Neutrophil (primary cell): ENCODE results near the gene ARHGAP44.
"Not testable (repeated sequence)": the region's sequence is repeated elsewhere in the genome, so short reads cannot be mapped to it uniquely, and the experiment has no call there.

Experiments
- H3K27ac ChIP-seq: fragments of 200-600 bp; sonication (generic); 2 replicates; pipeline ENCODE4 v1.5.1; 2016; ENCODE audit warnings: mild to moderate bottlenecking, moderate library complexity
- H3K27me3 ChIP-seq: fragments of 200-600 bp; sonication (generic); 2 replicates; pipeline ENCODE4 v1.6.0; 2016; ENCODE audit warnings: mild to moderate bottlenecking
- H3K36me3 ChIP-seq: fragments of 200-600 bp; sonication (generic); 2 replicates; pipeline ENCODE4 v1.5.1; 2017
- H3K4me1 ChIP-seq, 2 experiments: fragments of 200-600 bp in 1 of 2; sonication (generic) in 1 of 2; 1 replicate in 1 of 2; 2 replicates in 1 of 2; pipeline versions ENCODE4 v1.5.1 to v1.6.1; 2013 to 2016; ENCODE audit warnings: low read depth in 1 of 2, low read length in 1 of 2, mild to moderate bottlenecking in 1 of 2, moderate library complexity in 1 of 2; ENCODE audit not compliant: control insufficient read depth in 1 of 2, insufficient read depth in 1 of 2
- H3K4me3 ChIP-seq, 2 experiments: fragments of 200-600 bp in 1 of 2; sonication (generic) in 1 of 2; 1 replicate in 1 of 2; 2 replicates in 1 of 2; pipeline ENCODE4 v1.5.1; 2013 to 2016; ENCODE audit warnings: low read depth in 1 of 2, low read length in 1 of 2, mild to moderate bottlenecking in 1 of 2, moderate library complexity in 1 of 2
- H3K9me3 ChIP-seq: fragments of 200-600 bp; sonication (generic); 2 replicates; pipeline ENCODE4 v1.5.1; 2016
- CTCF ChIP-seq: fragments of 200-600 bp; sonication (generic); IDR thresholded peaks from 2 replicates; pipeline ENCODE4 v1.5.1; 2016; ENCODE audit warnings: antibody characterized with exemption

The ARHGAP44 gene

GRCh38 chr17:12859520-12859919 lies 70.2 kb downstream of the ARHGAP44 start:
- no peak for TF ChIP-seq CTCF

GRCh38 chr17:12865769-12866168 lies 76.5 kb downstream of the ARHGAP44 start:
- Histone ChIP-seq H3K27me3 (no peaks in the 10 kb centered on the region), H3K36me3 (no peaks in the 10 kb centered on the region), H3K9me3 (peaks cover 5% of the 10 kb centered on the region), H3K4me1 (no peaks in the 10 kb centered on the region), H3K27ac (no peak overlapping the region), H3K4me3 (no peak overlapping the region)
- no peak for TF ChIP-seq CTCF

More at GRCh38 chr17:12859520-12859919, 70.2 kb downstream of the ARHGAP44 start:
- Histone ChIP-seq H3K4me1 (no peaks in the 10 kb centered on the region), H3K36me3 (no peaks in the 10 kb centered on the region), H3K4me3 (no peak overlapping the region), H3K27ac (no peak overlapping the region), H3K27me3 (no peaks in the 10 kb centered on the region), H3K9me3 (peaks cover 5% of the 10 kb centered on the region)

GRCh38 chr17:12866244-12866643 lies 76.9 kb downstream of the ARHGAP44 start:
- no peaks in the 10 kb centered on the region for H3K27me3 ChIP-seq

GRCh38 chr17:12867726-12868125 lies 78.4 kb downstream of the ARHGAP44 start:
- TF ChIP-seq CTCF: no peak
- Histone ChIP-seq H3K27me3 (no peaks in the 10 kb centered on the region), H3K4me1 (no peaks in the 10 kb centered on the region), H3K4me3 (no peak overlapping the region), H3K36me3 (no peaks in the 10 kb centered on the region), H3K27ac (no peak overlapping the region), H3K9me3 (no peaks in the 10 kb centered on the region)

More at GRCh38 chr17:12866244-12866643, 76.9 kb downstream of the ARHGAP44 start:
- H3K4me3 ChIP-seq: no peak overlapping the region
- H3K9me3 ChIP-seq: peaks cover 5% of the 10 kb centered on the region
- H3K36me3 ChIP-seq: no peaks in the 10 kb centered on the region
- no peak for TF ChIP-seq CTCF
- H3K4me1 ChIP-seq: no peaks in the 10 kb centered on the region
- no peak overlapping the region for H3K27ac ChIP-seq

GRCh38 chr17:12873415-12874125 lies 84.3 kb downstream of the ARHGAP44 start:
- H3K36me3 ChIP-seq, H3K27me3 ChIP-seq, H3K4me3 ChIP-seq, H3K4me1 ChIP-seq, H3K27ac ChIP-seq, H3K9me3 ChIP-seq: not testable (repeated sequence)

- H3K4me1 ChIP-seq: no peaks in the 10 kb centered on the region
- H3K9me3 ChIP-seq: no peaks in the 10 kb centered on the region
- TF ChIP-seq CTCF: no peak
- H3K27ac ChIP-seq: no peak overlapping the region
- H3K4me3 ChIP-seq: no peak overlapping the region
- H3K27me3 ChIP-seq: no peaks in the 10 kb centered on the region
- H3K36me3 ChIP-seq: no peaks in the 10 kb centered on the region
These were observed 88.8 kb downstream of the ARHGAP44 start for GRCh38 chr17:12877953-12878669.

- H3K9me3 ChIP-seq, H3K4me3 ChIP-seq, H3K36me3 ChIP-seq, H3K27ac ChIP-seq, H3K4me1 ChIP-seq, H3K27me3 ChIP-seq: not testable (repeated sequence)
These were observed 89.8 kb downstream of the ARHGAP44 start for GRCh38 chr17:12879096-12879495.
